GM18907 (cell line): ENCODE measurements around the gene CDS2.

Source experiments
- ATAC-seq: cut with Tn5 transposase; IDR thresholded peaks from one replicate; pipeline ENCODE4 v1.9.1; 2021; ENCODE audit warnings: mild to moderate bottlenecking, moderate library complexity; ENCODE audit not compliant: unreplicated experiment

Gene CDS2

GRCh38 chr20:5178046-5178445 lies 51.2 kb downstream of the CDS2 start:
- no peak for ATAC-seq

GRCh38 chr20:5180421-5180820 lies 53.6 kb downstream of the CDS2 start:
- ATAC-seq = no peak

- no peak for ATAC-seq
These were observed 54.1 kb downstream of the CDS2 start for GRCh38 chr20:5180933-5181332.

- ATAC-seq = no peak
These were observed 54.7 kb downstream of the CDS2 start for GRCh38 chr20:5181492-5181891.

- ATAC-seq = no peak
These were observed 55.1 kb downstream of the CDS2 start for GRCh38 chr20:5181958-5182357.

GRCh38 chr20:5182615-5183254 lies 55.9 kb downstream of the CDS2 start:
- ATAC-seq = no peak

- ATAC-seq = no peak
These were observed 57.1 kb downstream of the CDS2 start for GRCh38 chr20:5183731-5184474.

GRCh38 chr20:5184684-5185083 lies 57.9 kb downstream of the CDS2 start:
- ATAC-seq = no peak

- no peak for ATAC-seq
These were observed 60.3 kb downstream of the CDS2 start for GRCh38 chr20:5187122-5187521.

- no peak for ATAC-seq
These were observed 61.9 kb downstream of the CDS2 start for GRCh38 chr20:5188736-5189135.

- no peak for ATAC-seq
These were observed 63.1 kb downstream of the CDS2 start for GRCh38 chr20:5189917-5190316.

GRCh38 chr20:5190444-5190843 lies 63.6 kb downstream of the CDS2 start:
- no peak for ATAC-seq

GRCh38 chr20:5191829-5192569 lies 65.2 kb downstream of the CDS2 start:
- ATAC-seq = peak; percentile 55

GRCh38 chr20:5192570-5193431 lies 66.0 kb downstream of the CDS2 start:
- peak; percentile 50 for ATAC-seq

GRCh38 chr20:5195655-5196054 lies 68.8 kb downstream of the CDS2 start:
- no peak for ATAC-seq

- ATAC-seq = no peak
These were observed 69.3 kb downstream of the CDS2 start for GRCh38 chr20:5196149-5196548.

GRCh38 chr20:5197270-5197827 lies 70.5 kb downstream of the CDS2 start:
- ATAC-seq = no peak

- no peak for ATAC-seq
These were observed 71.2 kb downstream of the CDS2 start for GRCh38 chr20:5197847-5198650.

GRCh38 chr20:5198651-5198924 lies 71.8 kb downstream of the CDS2 start:
- ATAC-seq = no peak

GRCh38 chr20:5203380-5203779 lies 76.6 kb downstream of the CDS2 start:
- no peak for ATAC-seq
